SKM-1 (cell line): Measurements from ENCODE around the gene TMEM79.
A peak's percentile ranks its signal among the peaks of the same experiment; 100 is the strongest.
"Not testable (repeated sequence)": the region's sequence is repeated elsewhere in the genome, so short reads cannot be mapped to it uniquely, and the experiment has no call there.

Experiments
- DNase-seq: peaks from one replicate; lab custom pipeline; 2025; ENCODE audit not compliant: unreplicated experiment; lab: John Stamatoyannopoulos, UW

The TMEM79 gene

GRCh38 chr1:156298852-156299357 is 14.8 kb downstream of the TMEM79 start, which contains the start of gene VHLL:
Gene VHLL, minus strand, starts transcription at chr1:156299307. Its CDS starts 118 bp downstream, at chr1:156299189.
- DNase-seq = no peak

GRCh38 chr1:156303241-156303640 is 19.1 kb downstream of the TMEM79 start:
- no peak for DNase-seq

- DNase-seq = no peak
Observed at GRCh38 chr1:156305215-156305614, 21.1 kb downstream of the TMEM79 start.

- DNase-seq = no peak
Observed at GRCh38 chr1:156308078-156308477, 24.0 kb downstream of the TMEM79 start.

GRCh38 chr1:156310962-156311361 is 26.8 kb downstream of the TMEM79 start:
- DNase-seq = no peak

GRCh38 chr1:156316909-156317308 is 32.8 kb downstream of the TMEM79 start:
- no peak for DNase-seq

GRCh38 chr1:156319664-156320063 is 35.5 kb downstream of the TMEM79 start:
- no peak for DNase-seq

- no peak for DNase-seq
Observed at GRCh38 chr1:156320560-156320959, 36.4 kb downstream of the TMEM79 start.

- DNase-seq = not testable (repeated sequence)
Observed at GRCh38 chr1:156323179-156323578, 39.1 kb downstream of the TMEM79 start.

- DNase-seq = no peak
Observed at GRCh38 chr1:156336242-156336641, 52.1 kb downstream of the TMEM79 start.

- DNase-seq = no peak
Observed at GRCh38 chr1:156337052-156337887, 53.1 kb downstream of the TMEM79 start.

- DNase-seq = no peak
Observed at GRCh38 chr1:156337888-156338179, 53.7 kb downstream of the TMEM79 start.

- DNase-seq = peak; percentile 100
Observed at GRCh38 chr1:156338180-156338976, 54.3 kb downstream of the TMEM79 start, which contains the start of the genes CCT3 and TSACC. Gene CCT3, minus strand, starts transcription at chr1:156338292. Its CDS starts 108 bp downstream, at chr1:156338184. Gene TSACC, plus strand, starts transcription at chr1:156338526. Its CDS starts 1,232 bp downstream, at chr1:156339758.
